ENCODE results near the gene GDE1.

GRCh38 chr16:19490619-19491018, 31.3 kb downstream of the GDE1 start:
- TF ChIP-seq CTCF (conservative IDR thresholded peaks at IDR 0.05) (no peak), ZFX (IDR thresholded peaks at IDR 0.05) (no peak)

Data from C4-2B (cell line).